GM12878 (cell line): ENCODE measurements around the gene ATF7.

ENCODE experiments used
- ATF2 ChIP-seq: IDR thresholded peaks from 2 replicates; pipeline ENCODE4 v1.6.1; 2012; ENCODE audit warnings: low read length, inconsistent platforms
- CBX5 ChIP-seq: sonication (generic); IDR thresholded peaks from 2 replicates; pipeline ENCODE4 v1.6.1; 2016; ENCODE audit warnings: low read depth, moderate library complexity, mild to moderate bottlenecking, inconsistent platforms
- FOS ChIP-seq: IDR thresholded peaks from 3 replicates; pipeline ENCODE4 v1.6.1; 2011; ENCODE audit warnings: borderline replicate concordance; ENCODE audit not compliant: insufficient read length; ENCODE audit errors: extremely low read depth
- FOXM1 ChIP-seq: IDR thresholded peaks from 2 replicates; pipeline ENCODE4 v1.6.1; 2012; ENCODE audit warnings: low read depth, mild to moderate bottlenecking, inconsistent platforms, low read length, moderate library complexity
- NFIC ChIP-seq: IDR thresholded peaks from 2 replicates; pipeline ENCODE4 v1.6.1; 2012; ENCODE audit warnings: low read depth, mild to moderate bottlenecking, inconsistent platforms, low read length, moderate library complexity
- SPI1 ChIP-seq: IDR thresholded peaks from 2 replicates; pipeline ENCODE4 v1.6.1; 2011; ENCODE audit warnings: low read depth, mild to moderate bottlenecking, low read length, moderate library complexity, borderline replicate concordance; ENCODE audit not compliant: insufficient read depth
- YY1 ChIP-seq: IDR thresholded peaks from 2 replicates; pipeline ENCODE4 v1.6.1; 2011; ENCODE audit warnings: low read depth, mild to moderate bottlenecking, low read length
- ZBTB33 ChIP-seq: fragments of 450-650 bp; IDR thresholded peaks from 2 replicates; pipeline ENCODE4 v1.6.1; 2017; ENCODE audit warnings: mild to moderate bottlenecking
- ZNF217 ChIP-seq: fragments of 450-650 bp; IDR thresholded peaks from 2 replicates; pipeline ENCODE4 v1.6.1; 2017; ENCODE audit warnings: antibody characterized with exemption, mild to moderate bottlenecking
- TF ChIP-seq, protein P1 (sequence below): IDR thresholded peaks from 2 replicates; pipeline ENCODE4 v1.6.1; 2011; ENCODE audit warnings: low read depth, low read length, improper control_type of control experiment, borderline replicate concordance

- TF ChIP-seq, protein P1, sequence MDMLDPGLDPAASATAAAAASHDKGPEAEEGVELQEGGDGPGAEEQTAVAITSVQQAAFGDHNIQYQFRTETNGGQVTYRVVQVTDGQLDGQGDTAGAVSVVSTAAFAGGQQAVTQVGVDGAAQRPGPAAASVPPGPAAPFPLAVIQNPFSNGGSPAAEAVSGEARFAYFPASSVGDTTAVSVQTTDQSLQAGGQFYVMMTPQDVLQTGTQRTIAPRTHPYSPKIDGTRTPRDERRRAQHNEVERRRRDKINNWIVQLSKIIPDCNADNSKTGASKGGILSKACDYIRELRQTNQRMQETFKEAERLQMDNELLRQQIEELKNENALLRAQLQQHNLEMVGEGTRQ: no peak
- no peak for TF ChIP-seq NFIC
- no peak for TF ChIP-seq ATF2
- TF ChIP-seq FOS: no peak
- TF ChIP-seq ZBTB33: no peak
- no peak for TF ChIP-seq CBX5
- TF ChIP-seq SPI1: no peak
- TF ChIP-seq YY1: no peak
- TF ChIP-seq ZNF217: no peak
- TF ChIP-seq FOXM1: no peak
Observed at GRCh38 chr12:53651737-53652136, 25.6 kb upstream of the ATF7 start.
